Neural progenitor cell (in vitro differentiated cells): ENCODE measurements around the gene ADAM23. TPM values are rescaled to one million over a fixed set of nuclear protein-coding genes. Genes with fewer than 3 reads are reported as not detected.

ENCODE experiments used
- DNase-seq: peaks from one replicate; pipeline ENCODE4 v3.0.0-alpha.2; 2016; ENCODE audit warnings: low spot score
- H2AFZ ChIP-seq: fragments of 200-600 bp; sonication (generic); replicated peaks from 2 replicates; pipeline ENCODE4 v1.6.1; 2016; ENCODE audit warnings: antibody characterized with exemption
- H3F3A ChIP-seq: fragments of 200-600 bp; sonication (generic); 2 replicates; pipeline ENCODE4 v1.6.1; 2016; ENCODE audit warnings: antibody characterized with exemption, low read depth
- H3K27ac ChIP-seq: fragments of 200-600 bp; sonication (generic); 2 replicates; pipeline ENCODE4 v1.5.1; 2016; ENCODE audit warnings: mild to moderate bottlenecking
- H3K27me3 ChIP-seq: fragments of 200-600 bp; sonication (generic); 2 replicates; pipeline ENCODE4 v1.6.1; 2016; ENCODE audit warnings: mild to moderate bottlenecking, moderate library complexity
- H3K36me3 ChIP-seq: fragments of 200-600 bp; sonication (generic); 2 replicates; pipeline ENCODE4 v1.5.1; 2016
- H3K4me1 ChIP-seq: fragments of 200-600 bp; sonication (generic); 2 replicates; pipeline ENCODE4 v1.6.1; 2016; ENCODE audit warnings: mixed run types
- H3K4me2 ChIP-seq: fragments of 200-600 bp; sonication (generic); 2 replicates; pipeline ENCODE4 v1.6.1; 2016
- H3K4me3 ChIP-seq: fragments of 200-600 bp; sonication (generic); 2 replicates; pipeline ENCODE4 v1.5.1; 2016
- H3K79me2 ChIP-seq: fragments of 200-600 bp; sonication (generic); 2 replicates; pipeline ENCODE4 v1.6.1; 2016; ENCODE audit warnings: low read depth
- H3K9ac ChIP-seq: fragments of 200-600 bp; sonication (generic); 2 replicates; pipeline ENCODE4 v1.6.1; 2016
- H3K9me3 ChIP-seq: fragments of 200-600 bp; sonication (generic); 2 replicates; pipeline ENCODE4 v1.5.1; 2016; ENCODE audit warnings: low read depth
- H4K20me1 ChIP-seq: fragments of 200-600 bp; sonication (generic); 2 replicates; pipeline ENCODE4 v1.6.1; 2016; ENCODE audit warnings: low read depth
- H3K27ac Mint-ChIP-seq: 3 replicates; pipeline ENCODE4 v1.8.0; 2021; ENCODE audit warnings: mixed read lengths
- H3K27me3 Mint-ChIP-seq: 2 replicates; pipeline ENCODE4 v1.8.0; 2022; ENCODE audit warnings: low read depth, mild to moderate bottlenecking, inconsistent platforms, moderate library complexity, mixed read lengths; ENCODE audit not compliant: insufficient read depth
- H3K36me3 Mint-ChIP-seq: 3 replicates; pipeline ENCODE4 v1.8.0; 2021; ENCODE audit warnings: mixed read lengths
- H3K4me1 Mint-ChIP-seq: 3 replicates; pipeline ENCODE4 v1.8.0; 2021; ENCODE audit warnings: mixed read lengths
- H3K4me3 Mint-ChIP-seq: 3 replicates; pipeline ENCODE4 v1.8.0; 2021; ENCODE audit warnings: mild to moderate bottlenecking, moderate library complexity, mixed read lengths
- H3K9me3 Mint-ChIP-seq: 3 replicates; pipeline ENCODE4 v1.8.0; 2020; ENCODE audit warnings: mixed read lengths
- CTCF ChIP-seq: fragments of 200-600 bp; sonication (generic); IDR thresholded peaks from 2 replicates; pipeline ENCODE4 v1.5.1; 2017; ENCODE audit warnings: antibody characterized with exemption, mild to moderate bottlenecking
- EZH2 ChIP-seq: fragments of 200-600 bp; sonication (generic); IDR thresholded peaks from 2 replicates; pipeline ENCODE4 v1.6.1; 2017; ENCODE audit warnings: antibody characterized with exemption, mild to moderate bottlenecking, moderate library complexity
- EZH2phosphoT487 ChIP-seq: fragments of 200-600 bp; sonication (generic); IDR thresholded peaks from 2 replicates; pipeline ENCODE4 v1.6.1; 2017; ENCODE audit warnings: antibody characterized with exemption
- total RNA-seq: library from RNA; depleted of rRNA; stranded (reverse); fragments of >200 nt; gene quantifications from 2 replicates; pipeline ENCODE4 v1.2.3, GENCODE V29; 2015; ENCODE audit warnings: low replicate concordance

ADAM23 gene
- total RNA-seq, 1 donor from 2014 or later: 17.2 TPM

- H2AFZ ChIP-seq: no peak overlapping the region
- Mint-ChIP-seq H3K27ac (no peak overlapping the region), H3K27me3 (peaks cover 3% of the 10 kb centered on the region), H3K4me1 (no peaks in the 10 kb centered on the region), H3K4me3 (no peak overlapping the region), H3K36me3 (peaks cover 5% of the 10 kb centered on the region), H3K9me3 (no peaks in the 10 kb centered on the region)
- H3K4me1 ChIP-seq: no peaks in the 10 kb centered on the region
- TF ChIP-seq EZH2 (no peak), EZH2phosphoT487 (no peak), CTCF (no peak)
- no peaks in the 10 kb centered on the region for H3K9me3 ChIP-seq
- no peaks in the 10 kb centered on the region for H3K36me3 ChIP-seq
- no peak overlapping the region for H3K4me3 ChIP-seq
- no peak overlapping the region for H3K27ac ChIP-seq
- no peaks in the 10 kb centered on the region for H3K27me3 ChIP-seq
- H4K20me1 ChIP-seq: no peaks in the 10 kb centered on the region
- no peak for DNase-seq
- no peaks in the 10 kb centered on the region for H3K79me2 ChIP-seq
- H3K4me2 ChIP-seq: no peak overlapping the region
- no peaks in the 10 kb centered on the region for H3F3A ChIP-seq
- H3K9ac ChIP-seq: no peak overlapping the region
Measured at GRCh38 chr2:206474099-206474498, 30.8 kb downstream of the ADAM23 start.

GRCh38 chr2:206477296-206477695, 34.0 kb downstream of the ADAM23 start:
- H3K27ac ChIP-seq: no peak overlapping the region
- no peak for DNase-seq

GRCh38 chr2:206478340-206478739, 35.0 kb downstream of the ADAM23 start:
- H4K20me1 ChIP-seq: no peaks in the 10 kb centered on the region
- DNase-seq: no peak
- no peak overlapping the region for H3K4me3 ChIP-seq
- Mint-ChIP-seq H3K9me3 (no peaks in the 10 kb centered on the region), H3K36me3 (peaks cover 2% of the 10 kb centered on the region), H3K4me1 (peaks cover 6% of the 10 kb centered on the region), H3K4me3 (no peak overlapping the region), H3K27me3 (peaks cover 3% of the 10 kb centered on the region), H3K27ac (no peak overlapping the region)
- no peaks in the 10 kb centered on the region for H3K36me3 ChIP-seq
- no peaks in the 10 kb centered on the region for H3K9me3 ChIP-seq
- no peaks in the 10 kb centered on the region for H3F3A ChIP-seq
- no peak overlapping the region for H3K27ac ChIP-seq
- no peak overlapping the region for H3K9ac ChIP-seq
- H3K4me2 ChIP-seq: no peak overlapping the region
- no peaks in the 10 kb centered on the region for H3K27me3 ChIP-seq
- no peak overlapping the region for H2AFZ ChIP-seq
- no peak for TF ChIP-seq EZH2phosphoT487
- TF ChIP-seq EZH2: no peak
- TF ChIP-seq CTCF: no peak
- no peaks in the 10 kb centered on the region for H3K4me1 ChIP-seq
- H3K79me2 ChIP-seq: no peaks in the 10 kb centered on the region

More at GRCh38 chr2:206477296-206477695, 34.0 kb downstream of the ADAM23 start:
- Histone ChIP-seq H3K27me3 (no peaks in the 10 kb centered on the region), H3K79me2 (no peaks in the 10 kb centered on the region), H2AFZ (no peak overlapping the region), H3K4me1 (no peaks in the 10 kb centered on the region), H3K4me3 (no peak overlapping the region), H3K9ac (no peak overlapping the region), H3K9me3 (no peaks in the 10 kb centered on the region), H4K20me1 (no peaks in the 10 kb centered on the region), H3K4me2 (no peak overlapping the region), H3K36me3 (no peaks in the 10 kb centered on the region), H3F3A (no peaks in the 10 kb centered on the region)
- H3K36me3 Mint-ChIP-seq: peaks cover 5% of the 10 kb centered on the region
- peaks cover 3% of the 10 kb centered on the region for H3K27me3 Mint-ChIP-seq
- no peak for TF ChIP-seq EZH2
- TF ChIP-seq CTCF: no peak
- no peak for TF ChIP-seq EZH2phosphoT487
- peaks cover 6% of the 10 kb centered on the region for H3K4me1 Mint-ChIP-seq
- H3K27ac Mint-ChIP-seq: no peak overlapping the region
- no peaks in the 10 kb centered on the region for H3K9me3 Mint-ChIP-seq
- no peak overlapping the region for H3K4me3 Mint-ChIP-seq
